ENCODE results near the gene GSAP. TPM values are rescaled to one million over a fixed set of nuclear protein-coding genes. Genes with fewer than 3 reads are reported as not detected.

The GSAP gene
- total and polyA plus RNA-seq, 9 of the 15 experiments (the other 6 are each of a cell fraction or from before 2014, with no cell fraction given) = 0.13 TPM; not detected in 8

- FAIRE-seq (no peak), DNase-seq (ENCODE audit: extremely low read depth in 1 of 4, low spot score in 3 of 4) (no peak), ATAC-seq (no peak)
- POLR2A ChIA-PET = interaction anchor here (0.7 kb wide), 1 partner anchor 24 kb away, joined by 3 read pairs; no protein-coding TSS in a partner anchor
- BruUV-seq (replicated peaks) = no TSS peak
- Histone ChIP-seq H4K20me1 (replicated peaks; ENCODE audit: control insufficient read depth, insufficient read depth, low read length) (no peaks in the 10 kb centered on the region), H3K9me3 (replicated peaks; ENCODE audit: control insufficient read depth, insufficient read depth, low read depth, low read length) (no peaks in the 10 kb centered on the region), H3K79me2 (ENCODE audit: control insufficient read depth, insufficient read depth, low read length) (no peaks in the 10 kb centered on the region), H3K4me2 (ENCODE audit: insufficient read depth, low read length) (no peak overlapping the region), H3K4me1 (replicated peaks in 1 of 2; ENCODE audit: control insufficient read depth in 2 of 2, insufficient read depth in 2 of 2, low read length in 2 of 2) (no peaks in the 10 kb centered on the region), H3K9me1 (ENCODE audit: control insufficient read depth, insufficient read depth, low read length) (no peaks in the 10 kb centered on the region), H3K27me3 (ENCODE audit: control insufficient read depth in 2 of 2, insufficient read depth in 2 of 2, low read length in 2 of 2) (peaks cover 2 to 13% of the 10 kb centered on the region in 2 experiments; a peak in 1 of 5 replicates), H3K9ac (ENCODE audit: insufficient read depth in 1 of 2, low read depth in 2 of 2, low read length in 2 of 2) (no peak overlapping the region), H3K4me3 (no peak overlapping the region), H2AFZ (ENCODE audit: low read depth, low read length) (no peak overlapping the region), H3K36me3 (ENCODE audit: control insufficient read depth, insufficient read depth, low read length) (no peaks in the 10 kb centered on the region), H3K27ac (ENCODE audit: extremely low read depth, low read depth, low read length) (no peak overlapping the region)
- CTCF ChIA-PET (ENCODE audit: low intra/inter-chr PET ratio) = no interaction called here
- in situ Hi-C loops (cut with MboI) = no loop called here
- 0% methylated on average over 4 of the region's 4 CpGs for WGBS (ENCODE audit: insufficient coverage, low coverage, missing lambda C conversion rate)
- intact Hi-C loops (cut with micrococcal nuclease) = no loop called here
- TF ChIP-seq ZNF311 (CRISPR knock-in tag; IDR thresholded peaks at IDR 0.05) (no peak), FUS (optimal IDR thresholded peaks at IDR 0.05; ENCODE audit: low read depth, low read length) (no peak), SETDB1 (IDR thresholded peaks at IDR 0.05; ENCODE audit: low read length) (no peak), SMARCB1 (IDR thresholded peaks at IDR 0.05; ENCODE audit: insufficient read length, low read depth) (no peak), THRAP3 (IDR thresholded peaks at IDR 0.05; ENCODE audit: borderline replicate concordance) (no peak), CBX3 (IDR thresholded peaks at IDR 0.05; ENCODE audit: borderline replicate concordance in 1 of 2, low read length in 2 of 2) (no peak), CBX8 (IDR thresholded peaks at IDR 0.05; ENCODE audit: borderline replicate concordance, extremely low read depth, low read depth, low read length, poor library complexity, severe bottlenecking) (no peak), CXXC5 (CRISPR knock-in tag; IDR thresholded peaks at IDR 0.05) (no peak), CREB3 (tag; conservative IDR thresholded peaks at IDR 0.05; ENCODE audit: low read depth) (no peak), ZNF609 (CRISPR knock-in tag; IDR thresholded peaks at IDR 0.05; ENCODE audit: borderline replicate concordance) (no peak), HEY1 (CRISPR knock-in tag; IDR thresholded peaks at IDR 0.05; ENCODE audit: borderline replicate concordance) (no peak), ZNF146 (CRISPR knock-in tag; IDR thresholded peaks at IDR 0.05; ENCODE audit: unreplicated experiment) (no peak), POLR2AphosphoS2 (IDR thresholded peaks at IDR 0.05; ENCODE audit: low read length) (no peak), VEZF1 (CRISPR knock-in tag; IDR thresholded peaks at IDR 0.05) (no peak)
Observed at GRCh38 chr7:77284005-77284404, 132.1 kb downstream of the GSAP start.
